B cell (primary cell): ENCODE results near the gene SEC14L5. TPM values are rescaled to one million over a fixed set of nuclear protein-coding genes. Genes with fewer than 3 reads are reported as not detected.
"Not testable (repeated sequence)": the region's sequence is repeated elsewhere in the genome, so short reads cannot be mapped to it uniquely, and the experiment has no call there.

Experiments used
- ATAC-seq: fragments of 200-7000 bp; cut with Tn5 transposase; one replicate; pipeline ENCODE4 v1.10.0; 2021; ENCODE audit warnings: low read depth, mild to moderate bottlenecking, moderate number of reproducible peaks, moderate library complexity
- CTCF ChIA-PET: fragments of 350-600 bp; sonication (Branson Sonifier 250); formaldehyde crosslinking; loops from one replicate; lab custom pipeline; 2021; ENCODE audit warnings: antibody characterized with exemption, inconsistent platforms; lab: Charles Lee
- POLR2A ChIA-PET: fragments of 350-600 bp; sonication (Branson Sonifier 250); formaldehyde crosslinking; loops from one replicate; lab custom pipeline; 2021; ENCODE audit warnings: antibody characterized with exemption; lab: Charles Lee
- DNase-seq: peaks from one replicate; pipeline ENCODE4 v3.0.0; 2013
- H2AFZ ChIP-seq: 2 replicates; pipeline ENCODE4 v1.6.1; 2012; ENCODE audit warnings: mild to moderate bottlenecking, low read depth, low read length; ENCODE audit not compliant: insufficient read depth, poor library complexity, severe bottlenecking
- H3K27ac ChIP-seq, 2 donors: 1 replicate in 1 of 2; 2 replicates in 1 of 2; pipeline ENCODE4 v1.5.1; 2012 to 2013; ENCODE audit warnings: low read length in 2 of 2, mild to moderate bottlenecking in 2 of 2, moderate library complexity in 1 of 2
- H3K27me3 ChIP-seq, 4 experiments: fragments of 200-600 bp in 1 of 4; sonication (generic) in 1 of 4; replicated peaks in 1 of 4; 1 replicate in 2 of 4; 2 replicates in 2 of 4; pipeline versions ENCODE4 v1.6.1 to v1.7.0; 2013 to 2016; ENCODE audit warnings: low read length in 3 of 4, mild to moderate bottlenecking in 2 of 4, mixed read lengths in 1 of 4, moderate library complexity in 1 of 4; ENCODE audit not compliant: insufficient read depth in 4 of 4, control insufficient read depth in 3 of 4; ENCODE audit errors: control extremely low read depth in 1 of 4
- H3K36me3 ChIP-seq, 2 experiments: replicated peaks in 1 of 2; 1 replicate in 1 of 2; 2 replicates in 1 of 2; pipeline versions ENCODE4 v1.6.1 to v1.7.1; 2013; ENCODE audit warnings: low read length in 1 of 2; ENCODE audit not compliant: insufficient read depth in 2 of 2, control insufficient read depth in 1 of 2; ENCODE audit errors: control extremely low read depth in 1 of 2, extremely low read depth in 1 of 2
- H3K4me1 ChIP-seq, 2 donors: fragments of 200-600 bp in 1 of 2; sonication (generic) in 1 of 2; 1 replicate in 1 of 2; 2 replicates in 1 of 2; pipeline versions ENCODE4 v1.5.1 to v1.6.1; 2013 to 2017; ENCODE audit warnings: low read length in 2 of 2; ENCODE audit not compliant: control insufficient read depth in 2 of 2, insufficient read depth in 2 of 2
- H3K4me2 ChIP-seq: replicated peaks from 2 replicates; pipeline ENCODE3; 2012; ENCODE audit warnings: mild to moderate bottlenecking, low read depth, low read length; ENCODE audit not compliant: poor library complexity, severe bottlenecking
- H3K4me3 ChIP-seq, 5 experiments: fragments of 200-600 bp in 1 of 5; sonication (generic) in 1 of 5; 1 replicate in 3 of 5; 2 replicates in 2 of 5; pipeline versions ENCODE4 v1.5.1 to v1.7.0; 2011 to 2016; ENCODE audit warnings: low read length in 4 of 5, mild to moderate bottlenecking in 4 of 5, low read depth in 2 of 5, control low read depth in 1 of 5, moderate library complexity in 1 of 5; ENCODE audit not compliant: insufficient read depth in 1 of 5; ENCODE audit errors: control extremely low read depth in 1 of 5, extremely low read depth in 1 of 5
- H3K79me2 ChIP-seq: fragments of 200-600 bp; sonication (generic); one replicate; pipeline ENCODE4 v1.6.0; 2016; ENCODE audit warnings: low read length; ENCODE audit not compliant: control insufficient read depth, insufficient read depth
- H3K9ac ChIP-seq: fragments of 200-600 bp; sonication (generic); 2 replicates; pipeline ENCODE4 v1.6.1; 2017; ENCODE audit warnings: mild to moderate bottlenecking, low read length, moderate library complexity
- H3K9me3 ChIP-seq, 3 donors: one replicate each; pipeline versions ENCODE4 v1.6.1 to v1.7.1; 2013; ENCODE audit warnings: low read length in 2 of 3; ENCODE audit not compliant: control insufficient read depth in 2 of 3, insufficient read depth in 1 of 3; ENCODE audit errors: control extremely low read depth in 1 of 3
- H4K20me1 ChIP-seq: 2 replicates; pipeline ENCODE4 v1.6.0; 2012; ENCODE audit warnings: mild to moderate bottlenecking, low read length; ENCODE audit not compliant: insufficient read depth, control insufficient read depth, poor library complexity, severe bottlenecking
- H3K27ac Mint-ChIP-seq: one replicate; pipeline ENCODE4 v1.8.0; 2021; ENCODE audit warnings: mixed read lengths
- H3K27me3 Mint-ChIP-seq: one replicate; pipeline ENCODE4 v1.8.0; 2021; ENCODE audit warnings: mixed read lengths
- H3K4me1 Mint-ChIP-seq: one replicate; pipeline ENCODE4 v1.8.0; 2021; ENCODE audit warnings: mixed read lengths
- H3K4me3 Mint-ChIP-seq: one replicate; pipeline ENCODE4 v1.8.0; 2021; ENCODE audit warnings: mixed read lengths
- H3K9me3 Mint-ChIP-seq: one replicate; pipeline ENCODE4 v1.8.0; 2022; ENCODE audit warnings: mixed read lengths; ENCODE audit not compliant: insufficient read depth
- EZH2 ChIP-seq: IDR thresholded peaks from 2 replicates; pipeline ENCODE4 v1.6.1; 2012; ENCODE audit warnings: borderline replicate concordance, low read depth, mild to moderate bottlenecking, moderate library complexity, low read length; ENCODE audit not compliant: insufficient read depth, poor library complexity, severe bottlenecking
- WGBS: methylation state at CpG from one replicate; pipeline ENCODE4 v1.1.5; 2013; ENCODE audit warnings: missing lambda C conversion rate; ENCODE audit not compliant: insufficient coverage; 5-methylcytosine and 5-hydroxymethylcytosine counted together
- intact Hi-C: fragments of 100-400 bp; cut with micrococcal nuclease; formaldehyde crosslinking; loops from one replicate; pipeline ENCODE4 v1.10.0; 2022
- polyA plus RNA-seq: library from polyadenylated mRNA; depleted of rRNA; stranded (reverse); fragments of >200 nt; gene quantifications from 2 replicates; pipeline ENCODE4 v1.2.3, GENCODE V29; 2012
- total RNA-seq, 2 donors: library from RNA; stranded (reverse); fragments of 120-200 nt in 1 of 2; gene quantifications; 1 replicate in 1 of 2; 2 replicates in 1 of 2; pipeline versions ENCODE4 v1.2.3 to v1.2.4, GENCODE V29; 2013 to 2022
- TF ChIP-seq, protein P1 (sequence below): fragments of 200-600 bp; IDR thresholded peaks from one replicate; pipeline ENCODE4 v1.8.0; 2022; ENCODE audit warnings: antibody characterized with exemption, mild to moderate bottlenecking

The SEC14L5 gene
- total and polyA plus RNA-seq, 2 donors (not counting 1 experiment from before 2014, with no cell fraction given), result not detected

- Histone ChIP-seq H3K27ac (no peak overlapping the region), H3K4me3 (no peak overlapping the region), H3K36me3 (no peaks in the 10 kb centered on the region), H3K9me3 (peaks cover 0 to 14% (median 0%) of the 10 kb centered on the region in 3 donors), H2AFZ (no peak overlapping the region), H3K4me1 (peaks cover 11 to 12% of the 10 kb centered on the region in 2 donors), H4K20me1 (no peaks in the 10 kb centered on the region), H3K9ac (no peak overlapping the region), H3K27me3 (peaks cover 0 to 31% (median 18%) of the 10 kb centered on the region in 4 experiments), H3K4me2 (no peak overlapping the region), H3K79me2 (no peaks in the 10 kb centered on the region)
- no peak overlapping the region for H3K27ac Mint-ChIP-seq
- peaks cover 34% of the 10 kb centered on the region for H3K27me3 Mint-ChIP-seq
- H3K4me1 Mint-ChIP-seq, result peaks cover 10% of the 10 kb centered on the region
- DNase-seq, result no peak
- TF ChIP-seq, protein P1, sequence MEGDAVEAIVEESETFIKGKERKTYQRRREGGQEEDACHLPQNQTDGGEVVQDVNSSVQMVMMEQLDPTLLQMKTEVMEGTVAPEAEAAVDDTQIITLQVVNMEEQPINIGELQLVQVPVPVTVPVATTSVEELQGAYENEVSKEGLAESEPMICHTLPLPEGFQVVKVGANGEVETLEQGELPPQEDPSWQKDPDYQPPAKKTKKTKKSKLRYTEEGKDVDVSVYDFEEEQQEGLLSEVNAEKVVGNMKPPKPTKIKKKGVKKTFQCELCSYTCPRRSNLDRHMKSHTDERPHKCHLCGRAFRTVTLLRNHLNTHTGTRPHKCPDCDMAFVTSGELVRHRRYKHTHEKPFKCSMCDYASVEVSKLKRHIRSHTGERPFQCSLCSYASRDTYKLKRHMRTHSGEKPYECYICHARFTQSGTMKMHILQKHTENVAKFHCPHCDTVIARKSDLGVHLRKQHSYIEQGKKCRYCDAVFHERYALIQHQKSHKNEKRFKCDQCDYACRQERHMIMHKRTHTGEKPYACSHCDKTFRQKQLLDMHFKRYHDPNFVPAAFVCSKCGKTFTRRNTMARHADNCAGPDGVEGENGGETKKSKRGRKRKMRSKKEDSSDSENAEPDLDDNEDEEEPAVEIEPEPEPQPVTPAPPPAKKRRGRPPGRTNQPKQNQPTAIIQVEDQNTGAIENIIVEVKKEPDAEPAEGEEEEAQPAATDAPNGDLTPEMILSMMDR, result no peak
- TF ChIP-seq EZH2, result no peak
- WGBS, result 58% methylated on average over 5 of the region's 7 CpGs
- ChIA-PET CTCF (no interaction called here), POLR2A (no interaction called here)
- H3K4me3 Mint-ChIP-seq, result no peak overlapping the region
- intact Hi-C loops, result no loop called here
- ATAC-seq, result no peak
- no peaks in the 10 kb centered on the region for H3K9me3 Mint-ChIP-seq
Measured at GRCh38 chr16:4962716-4963115, 4.6 kb downstream of the SEC14L5 start.

DNA sequence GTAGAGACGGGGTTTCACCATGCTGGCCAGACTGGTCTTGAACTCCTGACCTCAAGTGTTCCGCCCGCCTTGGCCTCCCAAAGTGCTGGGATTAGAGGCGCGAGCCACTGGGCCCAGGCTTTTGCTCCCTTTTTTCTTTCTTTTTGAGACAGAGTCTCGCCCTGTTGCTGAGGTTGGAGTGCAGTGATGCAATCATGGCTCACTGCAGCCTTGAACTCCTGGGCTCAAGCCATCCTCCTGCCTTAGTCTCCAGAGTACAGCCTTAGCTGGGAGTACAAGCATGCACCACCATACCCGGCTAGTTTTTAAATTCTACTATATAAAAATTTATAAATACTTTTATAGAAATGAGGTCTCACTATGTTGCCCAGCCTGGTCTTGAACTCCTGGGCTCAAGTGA lies 5.4 kb downstream of the SEC14L5 start:
- H3K27ac Mint-ChIP-seq, DNase-seq, H3K4me3 Mint-ChIP-seq, H3K9ac ChIP-seq, H3K9me3 Mint-ChIP-seq, H3K9me3 ChIP-seq, ATAC-seq, POLR2A ChIA-PET, H4K20me1 ChIP-seq, H3K4me2 ChIP-seq, CTCF ChIA-PET, H3K4me1 ChIP-seq, H3K4me3 ChIP-seq, H3K4me1 Mint-ChIP-seq, H3K27ac ChIP-seq, H2AFZ ChIP-seq, H3K36me3 ChIP-seq, H3K79me2 ChIP-seq, intact Hi-C loops: not testable (repeated sequence)
- 87% methylated on average over 4 of the region's 7 CpGs for WGBS
- peaks cover 27% of the 10 kb centered on the region for H3K27me3 Mint-ChIP-seq
- peaks cover 0 to 27% (median 15%) of the 10 kb centered on the region in 4 experiments for H3K27me3 ChIP-seq
